NOMO-1 treated with DMSO at 0.1 percent for 48 hours (cell line): ENCODE results near the gene MAN2A1.

ENCODE experiments used
- DNase-seq: peaks from one replicate; lab custom pipeline; 2025; ENCODE audit not compliant: unreplicated experiment; lab: John Stamatoyannopoulos, UW

MAN2A1 gene

DNA sequence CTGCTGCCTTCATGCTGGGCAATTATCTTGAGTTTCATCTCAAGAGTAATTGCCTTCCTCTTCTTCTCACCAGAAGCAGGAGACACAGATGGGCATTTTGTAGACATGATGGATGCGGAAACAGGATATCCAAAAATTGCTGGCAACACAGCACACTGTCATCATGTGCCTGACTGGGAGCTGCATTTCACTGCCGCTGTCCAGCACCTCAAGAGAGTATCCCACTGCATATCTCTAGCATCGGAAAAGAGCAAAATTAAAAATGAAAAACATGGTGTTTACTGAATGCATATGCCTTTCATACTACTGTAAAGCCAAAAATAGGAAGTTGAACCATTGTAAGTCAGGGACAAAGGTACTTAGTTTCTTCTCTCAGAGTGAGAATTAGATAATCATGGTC is 210.7 kb downstream of the MAN2A1 start:
- no peak for DNase-seq

DNA sequence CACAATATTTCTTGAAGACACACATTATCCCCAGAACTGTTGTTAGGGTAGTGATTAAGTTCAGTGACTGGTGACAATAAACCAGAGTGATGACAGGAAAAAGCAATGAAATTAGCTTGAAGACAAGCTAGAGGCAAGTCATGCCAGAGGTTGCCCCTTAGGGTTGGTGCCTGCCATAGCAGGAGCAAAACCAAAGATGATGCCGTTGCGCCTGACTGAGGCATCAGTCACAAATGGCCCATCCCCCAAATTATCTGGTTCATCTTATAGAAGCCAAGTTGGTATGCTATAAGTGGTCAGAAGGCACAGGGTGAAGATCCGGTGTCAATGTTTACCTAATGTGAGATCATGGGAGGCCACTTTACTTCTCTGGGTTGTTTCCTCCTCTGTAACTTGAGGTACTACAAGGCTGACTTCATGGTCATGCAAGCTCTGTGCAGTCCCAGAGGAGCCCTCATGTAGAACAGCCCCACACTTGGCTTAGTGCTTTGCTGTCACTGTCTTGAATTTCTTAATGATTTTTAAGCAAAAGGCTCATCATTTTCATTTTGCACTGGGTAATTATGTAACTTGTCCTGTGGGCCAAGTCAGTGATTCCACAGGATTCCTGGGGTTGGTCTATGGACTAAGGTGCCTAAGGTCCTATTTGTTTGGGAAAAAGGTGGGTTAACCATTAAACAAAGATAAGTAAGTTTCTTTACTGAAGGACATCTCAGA is 211.3 kb downstream of the MAN2A1 start:
- DNase-seq = no peak

DNA sequence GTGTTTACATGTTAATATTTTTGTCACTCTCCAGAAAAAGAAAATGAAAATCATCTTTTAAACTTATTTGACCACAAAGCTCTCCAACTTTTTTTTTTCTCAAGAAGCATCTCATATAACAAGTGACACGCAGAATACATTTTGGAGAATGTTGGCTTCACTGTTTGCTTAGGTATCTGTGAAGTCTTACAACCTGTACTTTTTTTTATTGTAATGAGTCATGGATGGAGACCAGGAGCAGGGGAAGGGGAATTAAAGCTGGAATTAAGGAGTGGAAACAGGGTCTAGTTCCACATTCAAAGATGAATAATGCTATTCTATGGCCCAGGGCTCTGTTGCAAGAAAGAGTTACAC is 211.9 kb downstream of the MAN2A1 start:
- DNase-seq = no peak

DNA sequence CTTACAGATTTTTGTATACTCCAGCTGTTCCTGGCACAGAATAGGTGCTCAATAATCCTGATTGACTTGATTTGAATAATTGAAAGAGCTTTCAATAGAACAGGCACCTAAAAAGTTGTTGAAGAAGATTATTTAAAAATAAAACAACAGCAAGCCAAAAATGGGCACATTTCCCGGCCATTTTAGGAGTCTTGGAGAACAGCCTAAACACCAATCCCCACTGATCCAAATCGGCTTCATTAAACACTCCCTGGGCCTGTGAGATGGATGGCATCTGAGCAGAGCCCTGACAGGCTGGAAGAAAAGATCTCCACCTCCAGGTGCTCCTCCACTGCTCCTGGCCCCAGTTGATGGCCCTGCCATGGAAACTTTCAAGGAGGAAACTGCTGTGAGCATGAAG is 213.3 kb downstream of the MAN2A1 start:
- no peak for DNase-seq

DNA sequence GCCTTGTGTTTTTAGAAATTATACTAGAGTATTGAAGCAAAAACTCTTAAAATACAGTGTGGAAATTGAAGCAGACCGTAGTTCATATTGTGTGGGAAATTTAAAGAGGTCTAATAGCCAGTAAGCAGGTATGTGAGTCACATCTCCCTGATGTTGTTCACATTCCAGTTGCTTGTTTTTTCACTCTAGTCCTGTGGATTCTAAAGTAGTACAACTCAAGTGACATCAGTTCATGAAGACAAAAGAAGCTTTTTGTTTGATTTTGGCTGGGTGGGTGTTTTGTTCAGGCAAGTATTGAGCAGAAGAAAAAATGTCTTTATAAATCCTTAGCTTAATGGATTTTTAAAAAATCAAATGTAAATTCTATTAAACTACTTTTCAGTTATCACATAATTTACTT is 216.2 kb downstream of the MAN2A1 start:
- no peak for DNase-seq

DNA sequence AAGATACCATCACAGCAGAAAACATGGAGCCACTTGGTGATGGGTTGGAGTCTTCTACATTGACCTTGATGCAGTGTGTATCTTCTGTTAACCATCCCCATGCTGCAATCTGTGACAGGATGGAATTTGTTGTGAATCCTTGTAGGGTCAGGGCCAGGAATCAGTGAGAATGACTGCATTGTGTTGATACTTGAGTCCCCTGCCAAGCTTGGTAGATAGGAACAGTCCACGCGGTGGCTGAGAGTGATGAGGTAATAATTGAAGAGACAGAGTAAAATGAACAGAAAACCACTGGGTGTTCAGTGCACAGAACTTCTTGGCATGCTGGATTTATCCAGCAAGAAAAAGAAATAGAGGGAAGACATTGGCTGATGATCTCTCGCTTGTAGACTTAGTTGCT is 217.5 kb downstream of the MAN2A1 start:
- DNase-seq = no peak

DNA sequence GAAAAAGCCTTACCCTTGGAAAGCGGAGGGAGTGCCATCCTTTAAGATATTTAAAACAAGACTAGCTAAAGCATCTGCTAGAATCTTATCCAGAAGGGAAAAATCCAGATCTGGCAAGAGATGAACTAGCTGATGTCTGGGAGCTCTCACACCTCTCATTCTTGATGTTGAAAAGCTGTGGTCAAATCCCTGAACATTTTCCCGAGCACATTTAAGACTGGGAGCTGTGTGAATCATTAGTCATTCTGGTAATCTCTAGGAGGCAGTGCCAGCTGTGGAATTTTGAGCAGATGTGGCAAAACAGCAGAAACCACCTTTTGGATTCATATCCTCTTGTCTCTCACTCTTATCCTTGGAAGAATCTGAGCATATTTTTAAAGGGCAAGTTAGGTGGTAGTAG is 218.0 kb downstream of the MAN2A1 start:
- no peak for DNase-seq

DNA sequence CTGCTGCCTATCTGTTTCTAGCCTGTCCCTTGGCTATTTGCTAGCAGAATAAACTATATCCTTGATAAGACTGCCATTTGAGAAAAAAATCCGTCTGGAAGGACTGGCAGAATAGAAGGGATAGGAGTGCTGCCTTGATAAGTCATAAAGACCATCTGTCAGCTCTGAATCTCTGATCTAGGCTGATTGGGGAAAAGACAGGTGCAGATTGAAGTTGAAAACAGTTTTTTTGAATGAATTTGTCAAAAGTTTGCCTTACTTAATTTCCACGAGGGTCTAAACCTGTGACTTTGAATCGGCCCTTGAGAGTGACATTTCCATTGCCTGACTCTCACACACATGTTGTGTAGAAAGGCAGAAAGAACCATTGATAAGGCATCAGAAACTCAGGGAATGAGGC is 218.6 kb downstream of the MAN2A1 start:
- no peak for DNase-seq

DNA sequence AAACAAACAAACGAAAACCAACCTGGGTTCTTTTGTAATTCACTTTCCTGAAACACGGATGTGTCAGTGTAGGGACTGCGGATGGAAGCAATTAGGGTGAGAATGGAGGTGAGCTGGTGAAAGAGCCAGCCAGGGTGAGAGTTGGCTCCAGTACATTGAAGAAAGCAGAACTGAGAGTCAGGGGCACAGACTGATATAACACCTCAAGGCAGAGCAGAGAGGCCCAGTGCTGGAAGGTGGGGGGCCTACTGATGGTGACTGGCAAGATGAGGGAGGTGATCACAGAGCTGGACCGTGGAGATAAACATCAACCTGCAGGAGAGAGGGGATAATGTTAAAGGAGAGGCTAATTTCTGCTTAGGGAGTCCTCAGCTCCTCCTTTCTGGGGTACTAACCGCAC is 221.1 kb downstream of the MAN2A1 start:
- no peak for DNase-seq

DNA sequence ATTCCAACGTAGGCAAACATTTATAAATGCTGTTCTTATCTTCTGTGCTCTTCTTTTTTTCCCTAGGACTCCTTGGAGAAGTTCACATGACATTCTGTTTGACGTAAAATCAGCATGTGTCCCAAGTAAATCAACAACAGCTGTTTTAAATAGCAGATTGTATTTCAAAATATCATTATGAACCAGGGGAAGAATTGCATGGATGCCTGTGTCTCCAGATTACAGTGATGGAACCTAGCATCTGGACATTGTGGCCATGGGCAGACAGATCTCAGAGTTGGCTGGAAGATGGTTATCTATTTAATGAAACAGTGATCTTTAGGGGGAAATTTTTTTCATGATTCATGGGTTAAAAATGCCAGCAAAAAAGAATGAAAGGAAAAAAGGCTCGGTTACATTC is 222.0 kb downstream of the MAN2A1 start:
- no peak for DNase-seq

DNA sequence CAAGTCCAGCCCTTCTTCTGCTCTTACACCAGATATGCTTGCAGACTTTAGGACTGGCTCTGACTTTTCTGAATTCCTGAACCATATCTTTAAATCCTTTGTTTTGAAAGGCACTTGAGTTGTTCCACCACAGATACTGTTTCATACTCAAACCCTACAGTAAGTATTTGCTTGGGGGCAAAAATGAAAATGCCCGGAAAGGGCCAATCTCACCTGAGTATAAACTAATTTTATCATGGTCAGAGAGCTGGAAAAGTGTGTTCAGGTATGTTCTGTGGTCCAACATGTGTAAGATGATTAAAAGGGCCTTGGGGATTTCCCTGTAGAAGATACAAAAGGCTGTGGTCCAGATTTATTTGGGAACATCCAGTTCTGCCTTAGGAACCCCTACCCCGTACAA is 225.2 kb downstream of the MAN2A1 start:
- DNase-seq = no peak

DNA sequence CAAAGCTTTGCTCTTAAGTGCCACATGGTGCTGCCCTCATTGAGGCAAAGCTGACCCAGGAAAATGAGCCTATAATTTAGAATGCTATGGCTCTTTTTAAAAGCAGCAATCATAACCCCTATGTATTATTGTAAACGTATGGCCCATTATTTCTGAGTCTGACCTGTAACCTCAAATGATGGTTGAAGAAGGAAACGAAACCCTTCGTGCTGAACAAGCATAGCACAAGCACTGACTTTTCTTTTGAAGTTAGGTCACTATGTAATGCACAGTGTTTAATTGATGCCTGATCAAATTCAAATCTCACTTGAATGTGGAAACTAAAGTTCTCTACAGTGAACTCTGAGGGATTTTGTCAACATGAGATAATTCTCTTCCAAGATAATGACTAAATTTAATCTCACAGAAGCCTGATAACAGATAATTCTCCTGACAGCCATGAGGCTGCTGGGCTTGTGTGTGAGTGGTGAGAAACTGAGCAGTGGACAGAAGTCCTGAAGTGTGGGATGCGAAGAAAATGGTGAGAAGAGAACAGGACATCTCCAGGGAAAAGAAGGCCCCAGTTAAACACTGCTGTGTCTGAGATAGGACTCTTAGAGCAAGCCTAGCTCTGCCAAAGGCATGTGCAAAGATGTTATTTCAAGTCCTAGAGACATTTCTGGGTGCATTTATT is 226.9 kb downstream of the MAN2A1 start:
- no peak for DNase-seq
